Islet of Langerhans (tissue), 1 donor: ENCODE measurements around the gene SF3A1.

Source experiments
- FAIRE-seq: peaks from one replicate; lab custom pipeline; 2011; peaks lifted over from hg19 to GRCh38; lab: Jason Lieb, UNC

SF3A1 gene

DNA sequence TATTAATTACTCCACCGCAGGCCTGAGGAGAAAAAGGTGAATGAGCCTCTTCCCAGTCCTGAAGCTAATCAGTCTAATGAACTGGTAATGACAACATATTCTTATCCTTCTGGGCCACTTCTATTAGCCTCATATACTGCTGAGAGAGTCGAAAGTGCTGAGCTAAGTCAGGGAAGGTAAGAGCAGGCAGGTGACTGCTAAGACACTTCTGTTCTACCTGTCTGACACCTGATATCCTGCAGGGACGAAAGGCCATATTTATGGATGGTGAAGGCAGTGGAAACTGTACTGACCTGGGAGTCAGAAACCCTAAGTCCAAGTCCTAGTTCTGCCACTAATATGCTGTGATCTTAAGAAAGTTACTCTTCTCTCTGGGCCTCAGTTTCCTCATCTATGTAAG is 33.4 kb downstream of the SF3A1 start:
- no peak for FAIRE-seq

DNA sequence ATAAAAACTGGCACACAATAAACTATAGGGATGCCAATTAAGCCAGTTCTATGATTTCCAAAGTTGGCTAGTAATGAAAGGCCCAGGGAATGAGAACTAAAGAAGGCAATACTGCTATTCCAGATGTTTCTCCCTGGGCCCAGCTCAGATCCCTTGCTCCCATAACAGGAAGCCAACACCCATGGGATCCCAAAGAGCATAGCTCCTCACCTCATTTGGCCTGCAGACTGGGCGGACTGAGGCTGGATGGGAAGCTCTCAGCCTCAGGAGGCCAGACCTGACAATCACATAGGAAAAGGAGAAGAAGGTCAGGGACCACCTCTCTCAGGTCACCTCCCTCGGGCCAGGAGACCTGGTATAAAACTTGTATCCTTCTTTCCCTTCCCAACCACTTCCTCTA is 35.2 kb downstream of the SF3A1 start:
- no peak for FAIRE-seq

DNA sequence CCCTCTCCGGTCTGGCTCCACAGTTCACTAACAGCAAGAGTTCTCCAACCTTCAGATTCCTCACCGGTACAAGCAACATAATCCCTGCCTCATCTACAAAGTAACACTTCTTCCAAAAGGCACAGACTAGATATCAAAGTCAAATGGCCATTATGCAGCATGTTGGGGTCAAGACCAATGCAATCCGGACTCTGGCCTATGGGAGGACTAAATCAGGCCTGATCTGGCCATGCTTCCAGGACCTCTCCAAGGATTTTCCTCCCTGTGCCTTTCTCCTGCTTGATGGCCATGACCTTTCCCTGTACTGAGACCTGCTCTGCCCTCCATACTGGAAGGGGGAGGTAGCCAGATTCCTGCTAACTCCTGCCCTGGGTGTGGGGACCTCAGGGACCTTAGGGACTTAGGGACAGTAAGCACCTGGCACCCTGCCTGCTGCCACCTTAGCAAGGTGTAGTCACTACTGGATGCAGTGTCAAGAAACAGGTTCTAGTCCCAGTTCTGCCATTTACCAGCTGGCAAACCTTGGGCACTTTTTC is 36.6 kb downstream of the SF3A1 start:
- FAIRE-seq, result no peak

DNA sequence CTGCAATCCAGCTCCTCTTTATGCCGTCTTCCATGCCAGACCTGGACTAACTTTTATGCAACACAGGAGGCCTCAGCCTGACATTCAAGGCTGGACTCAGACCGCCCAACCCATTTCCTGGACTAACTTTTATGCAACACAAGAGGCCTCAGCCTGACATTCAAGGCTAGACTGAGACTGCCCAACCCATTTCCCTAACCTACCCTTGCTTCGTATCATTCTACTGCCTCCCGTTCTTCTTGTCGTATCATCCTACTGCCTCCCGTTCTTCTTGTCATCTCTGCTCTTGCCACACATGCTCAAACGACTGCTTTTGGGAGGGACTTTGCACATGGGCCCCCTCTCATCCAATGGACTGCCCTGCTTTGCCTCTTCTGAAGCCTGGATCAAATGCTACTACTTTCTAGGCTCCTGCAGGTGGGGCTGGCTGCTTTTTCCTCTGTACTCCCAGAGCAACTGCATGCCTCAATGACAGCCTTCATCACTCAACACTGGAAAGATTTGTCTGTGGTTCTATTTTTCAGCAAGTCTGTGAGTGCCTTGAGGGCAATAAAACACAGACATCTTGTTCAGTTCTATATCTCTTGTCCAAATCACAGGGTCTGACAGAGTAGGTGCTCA is 37.8 kb downstream of the SF3A1 start:
- FAIRE-seq, result no peak

DNA sequence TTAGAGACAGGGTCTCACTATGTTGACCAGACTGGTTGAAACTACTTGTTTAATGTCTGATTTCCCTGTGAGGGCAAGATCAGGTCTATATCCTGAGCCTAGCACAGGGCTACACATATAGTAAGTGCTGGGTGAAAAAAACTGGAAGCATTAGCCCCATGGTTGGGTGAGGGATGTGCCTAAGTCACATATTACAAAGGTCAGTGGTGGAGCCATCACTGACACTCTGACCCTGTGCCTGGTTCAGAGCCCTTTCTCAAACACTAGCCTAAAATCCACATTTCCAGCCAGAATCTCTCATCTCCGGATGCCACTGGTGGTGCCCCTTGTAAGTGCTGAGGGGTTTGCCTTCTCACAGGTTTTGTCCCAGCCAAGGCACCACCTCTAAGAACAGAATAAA is 38.9 kb downstream of the SF3A1 start:
- FAIRE-seq, result no peak

DNA sequence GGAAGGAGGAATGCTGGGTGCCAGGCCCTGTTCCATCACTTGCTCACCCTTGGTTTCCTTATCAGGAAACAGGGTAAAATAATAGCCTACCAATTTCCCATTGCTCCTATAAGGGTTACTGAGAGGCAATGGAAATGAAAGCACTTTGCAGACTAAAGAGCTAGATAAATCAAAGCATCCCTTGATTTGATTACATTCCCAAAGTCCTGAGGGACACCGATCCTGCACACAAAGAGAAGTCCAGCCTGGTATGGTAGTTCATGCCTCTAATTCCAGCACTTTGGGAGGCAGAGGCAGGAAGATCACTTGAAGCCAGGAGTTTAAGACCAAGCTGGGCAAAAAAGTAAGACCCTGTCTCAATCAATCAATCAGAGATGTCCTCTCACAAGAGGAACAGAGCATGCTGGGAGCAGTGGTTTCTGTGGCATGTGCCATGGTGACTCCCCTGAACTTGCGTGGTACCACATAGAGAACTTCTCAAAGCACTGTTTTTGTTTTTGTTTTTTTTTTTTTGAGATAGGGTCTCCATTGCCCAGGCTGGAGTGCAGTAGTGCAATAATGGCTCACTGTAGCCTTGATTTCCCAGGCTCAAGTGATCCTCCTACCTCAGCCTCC is 40.6 kb downstream of the SF3A1 start:
- no peak for FAIRE-seq

DNA sequence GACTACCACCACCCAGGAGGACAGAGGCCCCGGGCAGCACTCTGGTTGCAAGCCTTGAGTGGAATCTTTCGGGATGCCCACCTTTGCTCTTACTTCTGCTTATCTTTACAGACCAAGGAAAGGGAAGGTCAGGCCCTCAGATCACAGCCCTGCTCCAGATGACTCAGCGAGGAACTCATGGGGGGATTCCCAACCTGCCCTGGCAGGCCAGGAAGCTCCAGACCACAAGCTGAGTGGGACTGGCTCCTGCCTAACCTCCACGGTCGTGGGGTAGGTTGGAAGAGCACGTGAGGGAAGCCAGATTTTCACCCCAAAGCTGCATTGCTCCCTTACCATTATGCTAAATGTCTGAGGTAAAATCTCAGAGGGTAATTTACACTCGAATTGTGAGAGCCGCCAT is 41.8 kb downstream of the SF3A1 start:
- FAIRE-seq, result no peak

DNA sequence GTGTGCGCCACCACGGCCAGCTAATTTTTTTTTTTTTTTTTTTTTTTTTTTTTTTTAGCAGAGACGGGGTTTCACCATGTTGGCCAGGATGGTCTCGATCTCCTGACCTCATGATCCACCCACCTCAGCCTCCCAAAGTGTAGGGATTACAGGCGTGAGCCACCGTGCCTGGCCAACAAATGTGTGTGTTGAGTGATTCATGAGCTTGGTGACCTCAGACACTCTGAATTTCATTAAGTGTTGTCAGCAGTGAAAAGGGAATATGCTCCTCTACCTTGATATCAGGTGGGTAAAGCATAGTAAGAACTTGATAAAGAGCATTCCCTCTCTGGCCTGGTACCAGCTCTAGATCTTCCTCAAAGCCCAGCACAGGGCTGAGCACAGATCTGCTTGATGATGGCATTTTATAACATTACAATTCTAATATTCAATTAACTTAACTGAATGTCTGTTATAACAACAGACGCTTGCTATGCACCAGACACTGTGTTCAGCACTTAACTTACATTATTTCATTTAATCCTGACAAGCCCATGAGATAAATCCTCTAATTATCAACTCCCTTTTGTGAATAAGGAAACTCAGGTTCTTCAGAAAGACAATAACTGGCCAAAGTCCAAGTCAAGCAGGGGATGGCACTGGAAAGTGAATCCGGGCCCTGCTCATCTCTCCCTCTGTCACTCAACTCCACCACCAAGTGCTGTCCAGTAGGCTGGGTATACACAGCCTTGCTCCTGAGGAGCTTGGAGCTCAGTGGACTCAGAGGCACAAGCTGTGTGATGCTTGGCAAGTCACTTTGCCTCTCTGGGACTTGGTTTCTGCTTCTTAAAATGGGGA is 42.9 kb downstream of the SF3A1 start:
- FAIRE-seq, result no peak

DNA sequence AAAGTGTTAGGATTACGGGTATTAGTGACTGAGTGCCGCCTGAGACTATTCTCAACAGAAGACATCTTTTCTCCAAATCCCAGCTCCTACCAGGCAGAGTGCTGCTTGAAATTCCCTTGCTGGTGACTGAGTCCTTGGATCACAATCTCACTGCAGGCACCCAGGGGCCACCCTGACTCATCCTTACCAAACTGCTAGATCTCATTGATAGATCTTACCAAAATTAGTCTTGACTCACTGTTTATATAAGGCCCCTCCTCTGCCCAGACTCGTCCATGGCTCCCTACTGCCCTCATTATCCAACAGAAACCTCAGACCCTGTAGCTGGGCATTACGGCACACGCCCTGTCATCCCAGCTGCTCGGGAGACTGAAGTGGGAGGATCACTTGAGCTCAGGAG is 44.6 kb downstream of the SF3A1 start:
- no peak for FAIRE-seq

DNA sequence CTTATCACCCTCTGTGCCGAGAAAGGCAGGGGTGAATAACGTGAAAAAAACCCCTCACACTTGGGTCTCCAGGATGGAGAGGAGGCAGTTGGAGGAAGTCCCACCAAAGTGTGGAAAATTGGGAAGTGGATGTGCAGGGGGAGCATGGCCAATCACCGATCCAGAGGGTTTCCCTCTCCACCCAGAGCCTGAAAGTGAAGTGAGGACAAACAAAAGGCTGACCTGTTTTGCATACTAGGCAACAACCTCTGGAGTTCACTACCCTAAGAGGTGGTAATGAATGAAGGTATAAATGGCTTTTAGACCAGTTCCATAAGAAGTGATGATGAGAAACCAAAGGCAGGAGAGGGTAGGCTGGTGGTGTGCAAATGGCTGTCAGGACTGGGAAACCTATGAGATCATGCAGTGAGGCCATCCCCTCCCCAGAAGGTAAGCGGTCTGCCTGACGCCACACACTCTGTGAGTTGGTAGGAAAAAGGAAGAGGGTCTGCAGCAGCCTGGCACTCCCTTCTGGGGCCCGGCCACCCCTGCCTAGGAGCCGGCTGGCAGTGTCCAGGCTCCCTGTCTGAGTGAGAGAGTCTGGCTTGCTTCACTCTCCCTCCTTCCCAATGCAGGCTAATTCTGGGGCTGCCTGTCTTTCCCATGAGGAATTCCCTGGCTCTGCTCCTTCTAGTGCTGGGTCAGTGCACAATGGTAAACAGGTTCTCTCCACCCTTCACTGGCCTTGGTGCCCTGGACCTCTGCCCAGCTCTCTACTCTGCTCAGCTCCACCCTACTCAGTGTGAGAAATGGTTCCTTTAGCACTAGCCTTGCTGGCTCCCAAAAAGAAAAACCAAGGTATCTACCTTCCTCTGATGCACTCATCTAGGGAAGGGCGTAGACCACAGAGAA is 45.6 kb downstream of the SF3A1 start:
- FAIRE-seq, result no peak

DNA sequence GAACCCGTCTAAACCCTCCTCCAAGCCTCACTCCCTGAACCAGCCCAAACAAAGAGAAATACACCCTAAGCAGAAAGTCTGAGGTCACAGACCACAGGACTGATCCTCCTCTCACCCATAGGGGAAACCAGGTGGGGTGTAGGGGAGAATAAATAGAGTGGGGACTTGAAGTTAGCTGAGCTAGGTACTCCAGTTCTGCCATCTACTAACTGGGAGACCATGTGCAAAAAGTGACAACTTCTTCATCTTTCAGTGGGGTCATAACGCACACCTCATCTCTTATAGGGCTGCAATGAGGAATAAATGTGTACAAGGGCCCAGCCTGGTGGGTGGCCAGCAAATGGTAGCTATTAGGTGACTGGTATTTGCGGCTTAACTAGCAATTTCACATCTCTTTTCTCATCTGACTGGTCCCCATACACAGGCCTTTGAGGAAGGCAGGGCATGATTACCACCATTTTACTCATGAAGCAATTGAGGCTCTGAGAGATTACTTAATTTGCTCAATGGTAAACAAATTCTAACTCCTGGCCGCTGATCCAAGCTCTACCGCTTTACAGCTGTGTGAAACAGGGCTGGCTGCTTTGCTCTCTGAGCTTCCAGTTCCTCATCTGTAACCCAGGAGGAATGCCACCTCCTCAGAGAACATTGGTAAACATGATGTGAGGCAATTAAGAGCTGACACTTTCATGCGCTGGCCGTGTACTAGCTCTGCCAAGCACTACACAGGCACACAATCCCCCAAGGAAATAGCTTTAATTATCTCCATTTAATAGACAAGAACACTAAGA is 46.5 kb downstream of the SF3A1 start:
- peak; percentile 98 for FAIRE-seq

DNA sequence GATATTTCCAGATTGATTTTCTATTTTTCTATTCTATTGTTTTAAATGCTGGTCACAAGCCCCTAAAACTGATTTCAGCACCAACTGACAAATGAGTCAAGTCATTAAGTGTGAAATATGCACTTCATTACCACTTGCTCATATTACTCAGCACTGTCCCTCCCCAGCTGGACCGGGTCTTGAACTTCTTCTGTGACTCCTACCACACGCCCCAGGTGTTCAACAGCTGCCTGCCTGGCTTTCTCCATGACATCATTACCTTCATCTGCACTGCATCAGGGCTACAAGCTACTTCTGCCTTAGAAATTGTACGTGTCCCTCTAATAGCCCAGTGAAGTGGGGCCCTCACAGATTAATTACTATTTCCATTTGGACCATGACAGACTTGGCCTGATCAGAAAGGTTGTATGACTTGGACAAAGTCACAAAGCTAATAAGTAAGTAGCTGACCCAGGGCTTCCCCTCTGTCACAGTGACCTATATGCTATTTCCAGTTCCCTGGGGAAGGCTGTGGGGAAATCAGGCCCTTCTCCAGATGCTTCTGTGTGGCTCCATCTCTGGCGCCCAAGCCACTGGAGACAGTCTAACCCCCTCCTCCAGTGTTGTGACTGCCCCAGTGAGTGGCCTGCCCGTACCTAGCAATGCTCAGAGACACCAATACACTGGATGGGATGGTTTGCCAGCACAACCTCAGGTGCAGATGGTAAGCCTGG is 48.0 kb downstream of the SF3A1 start:
- FAIRE-seq, result no peak

DNA sequence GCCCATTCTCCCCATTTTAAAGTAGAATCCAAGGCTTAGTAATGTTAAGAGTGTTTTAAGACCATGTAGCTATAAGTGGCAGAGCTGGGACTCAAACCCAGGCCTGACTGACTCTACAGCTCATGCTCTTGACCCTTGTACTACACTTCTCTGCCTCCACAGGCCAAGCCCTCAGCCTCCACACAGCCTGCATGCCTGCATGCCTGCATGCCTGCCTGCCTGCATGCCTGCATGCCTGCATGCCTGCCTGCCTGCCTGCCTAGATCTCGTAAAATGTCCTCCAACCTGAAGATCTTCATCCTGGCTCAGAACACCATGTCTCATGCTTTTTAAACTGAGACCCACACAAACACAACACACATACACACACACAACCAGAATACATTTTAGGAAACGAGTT is 48.6 kb downstream of the SF3A1 start:
- no peak for FAIRE-seq

DNA sequence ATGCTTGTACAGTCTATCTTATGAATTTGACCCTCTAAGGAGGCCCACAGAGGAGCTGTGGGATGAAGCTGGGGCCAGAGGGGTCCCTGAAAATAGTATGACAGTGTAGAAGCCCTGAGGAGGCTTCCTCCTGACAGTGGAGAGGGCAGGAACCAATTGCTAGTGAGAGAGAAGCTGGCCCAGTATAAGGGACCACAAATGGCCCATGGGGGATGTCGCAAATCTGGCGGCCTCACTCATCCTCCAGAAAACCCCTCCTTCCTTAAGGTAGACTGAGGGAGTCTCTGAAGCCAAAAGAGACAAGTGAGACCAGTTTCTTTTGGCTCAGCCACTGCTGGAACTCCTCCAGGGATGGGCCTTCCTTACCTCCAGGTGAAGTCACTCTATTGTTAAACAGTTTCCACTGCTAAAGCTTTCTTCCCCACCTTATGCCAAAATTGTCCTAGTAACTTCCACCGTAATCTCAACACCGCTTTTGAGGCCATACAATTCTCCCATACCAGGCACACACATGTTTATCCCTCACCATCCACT is 49.6 kb downstream of the SF3A1 start:
- no peak for FAIRE-seq

DNA sequence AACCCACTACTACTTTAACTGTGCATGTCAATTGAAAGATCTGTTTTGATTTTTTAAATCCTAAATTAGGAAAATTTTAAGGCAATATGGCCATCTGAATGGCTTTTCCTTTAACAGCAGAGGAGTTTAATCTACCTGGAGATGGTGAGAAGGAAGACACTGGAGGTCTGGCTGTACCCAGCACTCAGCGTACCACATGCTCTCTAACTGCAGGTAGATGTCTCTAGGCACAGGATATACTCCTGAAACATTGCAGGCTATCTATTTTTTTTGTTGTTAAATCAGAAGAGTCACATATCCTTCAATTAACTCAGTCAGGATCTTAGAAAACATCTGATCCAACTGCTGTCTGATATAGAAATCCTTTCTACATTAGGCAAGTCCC is 50.1 kb downstream of the SF3A1 start:
- no peak for FAIRE-seq

DNA sequence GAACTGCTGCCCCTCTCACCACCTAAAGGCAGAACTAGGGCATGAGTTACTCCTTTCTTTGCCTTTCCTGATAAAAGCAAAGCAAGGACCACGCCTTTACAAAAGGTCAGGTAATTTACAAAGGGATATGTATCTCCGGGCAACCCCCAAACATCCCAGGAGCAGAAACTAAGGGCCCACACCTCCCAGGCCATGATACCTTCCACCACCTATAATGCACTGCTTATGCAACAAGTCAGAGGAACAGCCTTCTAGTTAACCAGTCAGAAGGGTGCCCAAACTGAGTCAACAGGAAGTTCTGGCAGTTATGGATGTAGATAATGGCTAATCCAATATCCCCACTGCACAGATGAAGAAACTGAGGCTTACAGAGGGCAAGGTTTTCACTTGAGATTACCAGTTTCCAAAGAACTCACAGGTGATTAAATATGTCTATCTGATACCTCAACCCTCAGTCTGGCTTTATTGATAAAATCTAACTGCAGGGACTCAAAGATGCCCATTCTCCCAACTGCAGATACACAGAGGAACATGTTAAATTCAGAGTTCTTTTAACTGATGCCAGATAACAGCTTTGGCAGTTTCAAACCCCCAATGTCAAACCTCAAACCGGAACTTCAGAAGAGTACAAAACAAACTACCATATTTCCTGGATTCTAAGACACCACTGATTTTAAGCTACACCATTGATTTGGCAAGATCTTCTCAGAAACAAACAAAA is 50.6 kb downstream of the SF3A1 start:
- no peak for FAIRE-seq

DNA sequence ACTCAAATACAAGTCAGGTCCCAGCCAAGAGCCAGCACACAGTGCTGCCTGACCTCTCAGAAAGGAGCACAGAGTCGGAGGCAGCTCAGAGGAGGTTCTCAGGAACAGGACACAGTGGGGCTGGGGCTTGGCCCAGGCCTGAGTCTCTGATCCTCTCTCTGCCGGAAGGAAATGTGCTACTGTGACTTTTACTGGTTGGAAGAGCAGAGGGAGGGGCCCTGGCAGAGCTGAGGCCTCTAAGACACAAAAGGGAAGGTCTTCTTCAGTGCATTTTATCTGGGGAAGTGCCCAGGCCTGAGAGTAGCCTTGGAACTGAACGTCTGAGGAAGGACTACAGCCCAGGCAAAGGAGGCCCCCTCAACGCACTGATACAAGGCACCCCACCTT is 51.2 kb downstream of the SF3A1 start:
- FAIRE-seq, result no peak

DNA sequence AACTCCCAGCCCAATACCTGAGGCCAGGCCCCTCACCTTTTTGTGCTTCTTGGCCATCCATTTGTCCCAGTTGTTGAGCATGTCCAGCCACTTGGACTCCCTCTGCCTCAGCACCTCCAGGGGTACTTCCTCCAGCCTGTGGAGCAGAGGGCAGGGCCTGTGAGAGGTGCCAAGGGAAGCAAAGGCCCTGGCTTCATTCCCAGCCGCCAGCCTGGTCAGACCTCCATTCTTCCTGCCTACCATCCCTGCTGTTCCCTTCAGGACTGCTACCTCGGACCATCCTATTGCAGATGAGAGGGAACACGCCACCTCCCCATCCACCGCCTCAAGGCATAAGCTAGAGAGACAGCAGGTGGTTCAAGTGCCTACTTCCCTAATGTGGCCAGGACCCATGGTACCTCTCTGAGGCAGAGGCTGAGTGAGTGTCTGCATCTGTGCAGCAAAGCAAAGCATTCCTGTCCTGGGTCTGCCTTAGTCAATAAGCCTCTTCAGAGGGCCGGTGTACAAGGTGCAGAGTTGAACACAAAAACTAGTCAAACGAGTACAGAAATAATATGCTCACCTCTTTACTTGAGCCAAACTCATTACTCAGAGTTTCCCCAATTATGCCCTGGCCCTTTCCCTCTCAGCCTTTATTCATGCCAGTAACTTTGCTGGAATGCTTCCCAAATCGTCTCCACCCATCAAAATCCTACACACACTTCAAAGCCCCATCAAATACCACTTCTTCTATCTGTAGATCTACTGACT is 52.0 kb downstream of the SF3A1 start:
- no peak for FAIRE-seq

DNA sequence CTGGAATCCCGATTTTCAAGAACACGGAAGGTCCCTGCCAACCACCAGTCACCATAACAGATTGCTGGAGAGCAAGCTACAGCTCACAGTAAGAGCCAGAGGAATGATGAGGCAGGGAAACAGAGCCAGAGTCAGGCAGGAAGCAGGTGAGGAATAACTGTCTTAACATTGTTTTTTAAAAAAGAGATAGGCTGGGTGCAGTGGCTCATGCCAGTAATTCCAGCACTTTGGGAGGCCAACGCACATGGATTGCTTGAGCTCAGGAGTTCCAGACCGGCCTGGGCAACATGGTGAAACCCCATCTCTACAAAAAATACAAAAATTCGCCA is 53.9 kb downstream of the SF3A1 start:
- FAIRE-seq, result no peak
